ENCODE data around the gene FBLN1. TPM values are rescaled to one million over a fixed set of nuclear protein-coding genes. Genes with fewer than 3 reads are reported as not detected.
"Not testable (repeated sequence)": the region's sequence is repeated elsewhere in the genome, so short reads cannot be mapped to it uniquely, and the experiment has no call there.

The FBLN1 gene
- polyA plus RNA-seq, 1 of the 3 experiments (the other 2 are of a cell fraction) = 147 TPM

GRCh38 chr22:45493286-45493771 lies 9.4 kb upstream of the FBLN1 start:
- TF ChIP-seq REST (IDR thresholded peaks at IDR 0.05; ENCODE audit: low read depth, low read length) = no peak
- no peak for TF ChIP-seq JUND (IDR thresholded peaks at IDR 0.05)
- no peak for TF ChIP-seq CHD2 (IDR thresholded peaks at IDR 0.05; ENCODE audit: low read length, partially characterized antibody)
- TF ChIP-seq TCF12 (IDR thresholded peaks at IDR 0.05) = no peak
- no peak for TF ChIP-seq MAX (IDR thresholded peaks at IDR 0.05; ENCODE audit: low read depth)
- no peak for TF ChIP-seq MEF2A (IDR thresholded peaks at IDR 0.05; ENCODE audit: borderline replicate concordance, low read depth)
- no peak for TF ChIP-seq FOXJ3 (CRISPR knock-in tag; IDR thresholded peaks at IDR 0.05)
- TF ChIP-seq ZBTB33 (IDR thresholded peaks at IDR 0.05; ENCODE audit: borderline replicate concordance, low read depth) = no peak
- TF ChIP-seq RCOR1 (IDR thresholded peaks at IDR 0.05; ENCODE audit: low read length) = no peak
- no peak for TF ChIP-seq NFIC (IDR thresholded peaks at IDR 0.05; ENCODE audit: borderline replicate concordance)
- TF ChIP-seq RFX5 (IDR thresholded peaks at IDR 0.05; ENCODE audit: low read length) = no peak
- TF ChIP-seq MXI1 (IDR thresholded peaks at IDR 0.05; ENCODE audit: low read depth, low read length) = no peak
- TF ChIP-seq YY1 (IDR thresholded peaks at IDR 0.05; ENCODE audit: low read depth) = no peak
- no peak for TF ChIP-seq SIN3A (IDR thresholded peaks at IDR 0.05; ENCODE audit: borderline replicate concordance, low read depth, low read length)
- TF ChIP-seq IRF3 (IDR thresholded peaks at IDR 0.05; ENCODE audit: low read depth, low read length) = no peak
- TF ChIP-seq CTCF (IDR thresholded peaks at IDR 0.05) = no peak
- TF ChIP-seq FOSL2 (IDR thresholded peaks at IDR 0.05; ENCODE audit: borderline replicate concordance, low read depth) = no peak
- TF ChIP-seq RXRA (IDR thresholded peaks at IDR 0.05; ENCODE audit: borderline replicate concordance, low read depth) = no peak
- no peak for TF ChIP-seq EZH2phosphoT487 (IDR thresholded peaks at IDR 0.05; ENCODE audit: borderline replicate concordance, low read depth)
- Histone ChIP-seq H3K9me3 (peaks cover 4% of the 10 kb centered on the region; the same call in 1 of the 2 replicates), H3F3A (replicated peaks; ENCODE audit: insufficient read depth) (no peaks in the 10 kb centered on the region), H3K4me1 (ENCODE audit: control insufficient read depth in 1 of 2, insufficient read depth in 2 of 2, low read depth in 1 of 2, low read length in 1 of 2) (peaks cover 0 to 10% of the 10 kb centered on the region in 2 experiments; a peak in 2 of 4 replicates), H4K20me1 (ENCODE audit: insufficient read depth) (no peaks in the 10 kb centered on the region), H3K4me3 (ENCODE audit: low read depth in 2 of 2, low read length in 1 of 2) (no peak overlapping the region), H3K4me2 (no peak overlapping the region), H3K79me2 (ENCODE audit: insufficient read depth) (no peaks in the 10 kb centered on the region), H3K27me3 (ENCODE audit: insufficient read depth) (no peaks in the 10 kb centered on the region), H3K9me2 (no peaks in the 10 kb centered on the region), H3K9ac (no peak overlapping the region), H3K27ac (ENCODE audit: low read depth in 2 of 2, low read length in 1 of 2) (no peak overlapping the region), H2AFZ (ENCODE audit: low read depth) (no peak overlapping the region), H3K36me3 (replicated peaks in 1 of 2; ENCODE audit: control insufficient read depth in 1 of 2, insufficient read depth in 2 of 2, low read length in 1 of 2) (no peaks in the 10 kb centered on the region)
- POLR2A ChIA-PET = interaction anchor here (0.6 kb wide), 1 partner anchor 802 kb away, joined by 3 read pairs; no protein-coding TSS in a partner anchor
- DNase-seq = peak; percentile 5
- 87% methylated on average over 13 of the region's 13 CpGs for WGBS (ENCODE audit: low lambda C conversion rate)
- CTCF ChIA-PET = interaction anchor here (0.8 to 1.3 kb wide), 2 partner anchors 52 to 61 kb away, joined by 3 to 4 read pairs; no protein-coding TSS in a partner anchor

GRCh38 chr22:45494306-45494705 lies 8.4 kb upstream of the FBLN1 start:
- H2AFZ ChIP-seq (ENCODE audit: low read depth); H3K9ac ChIP-seq; H3K36me3 ChIP-seq (replicated peaks in 1 of 2; ENCODE audit: control insufficient read depth in 1 of 2, insufficient read depth in 2 of 2, low read length in 1 of 2); DNase-seq; H3K9me2 ChIP-seq; H3F3A ChIP-seq (replicated peaks; ENCODE audit: insufficient read depth); CTCF ChIA-PET; H3K4me2 ChIP-seq; H3K79me2 ChIP-seq (ENCODE audit: insufficient read depth); POLR2A ChIA-PET; H4K20me1 ChIP-seq (ENCODE audit: insufficient read depth); H3K27ac ChIP-seq (ENCODE audit: low read depth in 2 of 2, low read length in 1 of 2); H3K9me3 ChIP-seq; H3K27me3 ChIP-seq (ENCODE audit: insufficient read depth); H3K4me3 ChIP-seq (ENCODE audit: low read depth in 2 of 2, low read length in 1 of 2): not testable (repeated sequence)
- peaks cover 0 to 10% of the 10 kb centered on the region in 2 experiments; a peak in 2 of 4 replicates for H3K4me1 ChIP-seq (ENCODE audit: control insufficient read depth in 1 of 2, insufficient read depth in 2 of 2, low read depth in 1 of 2, low read length in 1 of 2)
- WGBS (ENCODE audit: low lambda C conversion rate) = 93% methylated on average over 8 of the region's 8 CpGs
